ENCODE results near the gene LAMA4.

DNA sequence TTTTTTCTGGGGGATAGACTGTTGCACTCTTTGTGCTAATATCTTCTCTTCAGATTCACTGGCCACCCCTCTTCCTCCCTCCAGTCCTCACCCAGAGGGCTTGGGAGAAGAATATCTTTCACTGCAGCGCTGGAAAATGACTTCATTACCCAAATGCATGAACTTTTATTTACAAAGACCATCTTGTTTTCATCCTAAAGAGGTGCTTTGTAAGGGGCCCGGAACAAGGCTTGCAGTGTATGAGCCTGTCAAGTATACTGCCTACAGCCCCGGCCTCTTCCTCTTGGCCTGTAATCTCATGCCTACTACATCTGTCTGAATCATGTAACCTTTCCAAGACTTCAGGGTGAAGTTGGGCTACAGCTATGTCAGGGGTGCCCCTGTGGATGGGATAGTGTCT, 554 bp upstream of the LAMA4 start:
- TF ChIP-seq YY1 (IDR thresholded peaks at IDR 0.05; ENCODE audit: insufficient read depth, insufficient read length), result no peak
- no peak for TF ChIP-seq ZNF274 (IDR thresholded peaks at IDR 0.05; ENCODE audit: low read depth, low read length)

Data from NT2/D1 (cell line).